HCT116 (cell line): ENCODE data around the gene TXLNG. TPM values are rescaled to one million over a fixed set of nuclear protein-coding genes. Genes with fewer than 3 reads are reported as not detected.

Experiments used
- ATAC-seq: fragments of 200-7000 bp; cut with Tn5 transposase; 2 replicates; pipeline ENCODE4 v1.9.1; 2020; ENCODE audit warnings: mild to moderate bottlenecking, moderate library complexity
- BruUV-seq: library from RNA; stranded (reverse); fragments of 400-500 nt; replicated peaks from 2 replicates; lab custom pipeline; 2021; lab: Mats Ljungman, UMichigan
- CTCF ChIA-PET: fragments of 300-600 bp; sonication (Branson Sonifier 250); formaldehyde crosslinking; loops from one replicate; lab custom pipeline; 2021; ENCODE audit warnings: antibody characterized with exemption; lab: Charles Lee
- POLR2A ChIA-PET: fragments of 300-600, 350-600 bp; sonication (Branson Sonifier 250); formaldehyde crosslinking; loops from one replicate; lab custom pipeline; 2021; ENCODE audit warnings: antibody characterized with exemption; lab: Charles Lee
- RAD21 ChIA-PET, 2 experiments: fragments of 300-600 bp; sonication (Branson Sonifier 250); formaldehyde crosslinking; loops; one replicate each; lab custom pipeline; 2023; ENCODE audit warnings: low total read pairs in 2 of 2; ENCODE audit not compliant: uncharacterized antibody in 2 of 2, unreplicated experiment in 2 of 2, low non-redundant PET in 1 of 2; lab: Charles Lee
- DNase-seq: peaks from one replicate; pipeline ENCODE4 v3.0.0-alpha.2; 2010; ENCODE audit warnings: low read depth, low spot score
- H2AFZ ChIP-seq: fragments of 200-600 bp; shearing (Covaris generic), sonication (generic); 2 replicates; pipeline ENCODE4 v1.6.1; 2017; ENCODE audit warnings: low read depth, mixed run types, mixed read lengths, antibody characterized with exemption, low read length; ENCODE audit not compliant: poor library complexity, severe bottlenecking
- H3K27ac ChIP-seq: 2 replicates; pipeline ENCODE4 v1.5.1; 2012; ENCODE audit warnings: low read depth, low read length
- H3K27me3 ChIP-seq: fragments of 200-600 bp; sonication (generic); 2 replicates; pipeline ENCODE4 v1.6.1; 2016; ENCODE audit warnings: mixed run types, low read length, mixed read lengths; ENCODE audit not compliant: insufficient read depth
- H3K36me3 ChIP-seq, 2 experiments: fragments of 200-500 bp in 1 of 2; fragments of 200-600 bp in 1 of 2; sonication (Bioruptor generic) in 1 of 2; sonication (generic) in 1 of 2; 2 replicates each; pipeline versions ENCODE4 v1.5.1 to v1.6.1; 2014 to 2016; ENCODE audit warnings: low read length in 2 of 2, inconsistent platforms in 1 of 2, mixed read lengths in 1 of 2, mixed run types in 1 of 2; ENCODE audit not compliant: insufficient read depth in 2 of 2, control insufficient read depth in 1 of 2
- H3K4me1 ChIP-seq, 2 experiments: fragments of 200-600 bp in 1 of 2; sonication (generic) in 1 of 2; 2 replicates each; pipeline versions ENCODE4 v1.5.1 to v1.6.1; 2012 to 2017; ENCODE audit warnings: low read length in 2 of 2, inconsistent platforms in 1 of 2, mild to moderate bottlenecking in 1 of 2, mixed read lengths in 1 of 2, mixed run types in 1 of 2, moderate library complexity in 1 of 2; ENCODE audit not compliant: insufficient read depth in 2 of 2, control insufficient read depth in 1 of 2
- H3K4me2 ChIP-seq: fragments of 200-600 bp; sonication (generic); 2 replicates; pipeline ENCODE4 v1.6.1; 2017; ENCODE audit warnings: mixed run types, low read length, mixed read lengths
- H3K4me3 ChIP-seq, 2 experiments: fragments of 200-600 bp in 1 of 2; sonication (generic) in 1 of 2; replicated peaks in 1 of 2; 2 replicates each; pipeline ENCODE4 v1.5.1; 2011 to 2016; ENCODE audit warnings: low read length in 2 of 2, control low read depth in 1 of 2, low read depth in 1 of 2, mild to moderate bottlenecking in 1 of 2, mixed read lengths in 1 of 2, mixed run types in 1 of 2
- H3K79me2 ChIP-seq: fragments of 200-600 bp; sonication (generic); 2 replicates; pipeline ENCODE4 v1.6.1; 2017; ENCODE audit warnings: mild to moderate bottlenecking, mixed run types, low read length, moderate library complexity, mixed read lengths; ENCODE audit not compliant: insufficient read depth
- H3K9ac ChIP-seq: fragments of 200-600 bp; sonication (generic); 2 replicates; pipeline ENCODE4 v1.6.1; 2016; ENCODE audit warnings: low read length, mixed read lengths
- H3K9me2 ChIP-seq: fragments of 200-600 bp; sonication (generic), shearing (Covaris generic); 2 replicates; pipeline ENCODE4 v1.6.1; 2017; ENCODE audit warnings: mixed run types, mild to moderate bottlenecking, moderate library complexity; ENCODE audit not compliant: insufficient read depth
- H3K9me3 ChIP-seq, 2 experiments: fragments of 200-500 bp in 1 of 2; fragments of 200-600 bp in 1 of 2; sonication (Bioruptor generic) in 1 of 2; sonication (generic) in 1 of 2; 2 replicates each; pipeline ENCODE4 v1.6.1; 2014 to 2017; ENCODE audit warnings: low read length in 2 of 2, mixed read lengths in 2 of 2, inconsistent platforms in 1 of 2, low read depth in 1 of 2, mild to moderate bottlenecking in 1 of 2, mixed run types in 1 of 2, moderate library complexity in 1 of 2; ENCODE audit not compliant: control insufficient read depth in 1 of 2, insufficient read depth in 1 of 2
- H4K20me1 ChIP-seq: fragments of 200-600 bp; sonication (generic), shearing (Covaris generic); 2 replicates; pipeline ENCODE4 v1.6.1; 2017; ENCODE audit warnings: mixed run types, mild to moderate bottlenecking, moderate library complexity; ENCODE audit not compliant: insufficient read depth
- CTCF ChIP-seq, 3 experiments: fragments of 200-600 bp in 1 of 3; sonication (generic) in 1 of 3; IDR thresholded peaks in 2 of 3; conservative IDR thresholded peaks in 1 of 3; 2 replicates each; pipeline ENCODE4 v1.5.1; 2012 to 2017; ENCODE audit warnings: low read depth in 2 of 3, low read length in 2 of 3, antibody characterized with exemption in 1 of 3, borderline replicate concordance in 1 of 3, control low read depth in 1 of 3, mild to moderate bottlenecking in 1 of 3, mixed read lengths in 1 of 3, mixed run types in 1 of 3, moderate library complexity in 1 of 3; ENCODE audit not compliant: insufficient read depth in 1 of 3
- REST ChIP-seq: IDR thresholded peaks from 2 replicates; pipeline ENCODE4 v1.6.1; 2012; ENCODE audit warnings: low read depth
- intact Hi-C: fragments of 100-400 bp; cut with micrococcal nuclease; formaldehyde crosslinking; loops from 2 replicates; pipeline ENCODE4 v1.10.0; 2022
- total RNA-seq: library from RNA; stranded (reverse); gene quantifications from one replicate; pipeline ENCODE4 v1.2.1, GENCODE V29; 2021; ENCODE audit not compliant: unreplicated experiment

TXLNG gene
- total RNA-seq, 1 experiment from 2014 or later = 22.9 TPM

GRCh38 chrX:16836371-16836770 is 50.1 kb downstream of the TXLNG start:
- peak; percentile 93 for ATAC-seq
- H3K4me2 ChIP-seq = no peak overlapping the region
- no peak for DNase-seq
- no peak overlapping the region for H3K9ac ChIP-seq
- peaks cover 0 to 24% of the 10 kb centered on the region in 2 experiments; a peak in 3 of 4 replicates for H3K4me1 ChIP-seq
- H3K36me3 ChIP-seq = peaks cover 6 to 21% of the 10 kb centered on the region in 2 experiments; a peak in 3 of 4 replicates
- no peaks in the 10 kb centered on the region for H3K9me3 ChIP-seq
- no peak overlapping the region for H2AFZ ChIP-seq
- ChIA-PET CTCF (no interaction called here), POLR2A (no interaction called here), RAD21 (no interaction called here)
- H3K27ac ChIP-seq = no peak overlapping the region
- H3K27me3 ChIP-seq = no peaks in the 10 kb centered on the region
- intact Hi-C loops = no loop called here
- TF ChIP-seq REST = no peak
- peak; percentile 19 to 45 (median 36); a peak in 4 of 6 replicates for TF ChIP-seq CTCF (IDR thresholded peaks at IDR 0.05 in 2 of 3, conservative IDR thresholded peaks at IDR 0.05 in 1 of 3; ENCODE audit: borderline replicate concordance in 1 of 3, insufficient read depth in 1 of 3, low read depth in 2 of 3, low read length in 2 of 3)
- H4K20me1 ChIP-seq = no peaks in the 10 kb centered on the region
- H3K9me2 ChIP-seq = no peaks in the 10 kb centered on the region
- BruUV-seq = no TSS peak
- no peak overlapping the region for H3K4me3 ChIP-seq
- no peaks in the 10 kb centered on the region for H3K79me2 ChIP-seq
